H54 (cell line): ENCODE results near the gene DPYD.

Experiments
- DNase-seq: peaks from one replicate; pipeline ENCODE4 v3.0.0; 2011; ENCODE audit warnings: low spot score, mixed read lengths; ENCODE audit not compliant: insufficient read length
- FAIRE-seq: peaks from 3 replicates; lab custom pipeline; 2011; peaks lifted over from hg19 to GRCh38; lab: Jason Lieb, UNC
- POLR2A ChIP-seq: IDR thresholded peaks from 2 replicates; pipeline ENCODE4 v1.6.1; 2011; ENCODE audit warnings: low read depth, mild to moderate bottlenecking, low read length

The DPYD gene

GRCh38 chr1:97920832-97921571 lies at the start of gene DPYD:
TSS of gene DPYD (minus strand) at chr1:97921034. CDS start at chr1:97920922, 112 bp downstream.
- DNase-seq (peak; percentile 63), FAIRE-seq (peak; percentile 95)
- TF ChIP-seq POLR2A: peak; percentile 92

DNA sequence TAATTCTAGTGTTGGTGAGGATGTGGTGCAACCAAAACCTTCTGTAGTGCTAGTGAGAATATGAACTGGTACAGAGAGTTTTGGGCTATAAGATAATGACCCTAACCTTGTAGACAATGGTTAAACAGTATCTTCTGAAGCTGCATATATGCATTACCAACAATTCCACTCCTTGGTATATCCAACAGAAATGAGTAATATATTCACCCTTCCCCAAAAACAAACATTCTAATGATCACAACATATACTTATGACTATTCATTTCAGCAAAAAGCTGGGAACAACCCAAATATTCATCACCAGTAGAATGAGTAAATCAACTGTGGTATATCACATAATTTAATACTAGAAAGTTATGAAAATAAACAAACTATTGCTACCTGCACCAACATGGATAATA lies 39.6 kb upstream of the DPYD start:
- no peak for TF ChIP-seq POLR2A
- FAIRE-seq (peak; percentile 45), DNase-seq (no peak)

DNA sequence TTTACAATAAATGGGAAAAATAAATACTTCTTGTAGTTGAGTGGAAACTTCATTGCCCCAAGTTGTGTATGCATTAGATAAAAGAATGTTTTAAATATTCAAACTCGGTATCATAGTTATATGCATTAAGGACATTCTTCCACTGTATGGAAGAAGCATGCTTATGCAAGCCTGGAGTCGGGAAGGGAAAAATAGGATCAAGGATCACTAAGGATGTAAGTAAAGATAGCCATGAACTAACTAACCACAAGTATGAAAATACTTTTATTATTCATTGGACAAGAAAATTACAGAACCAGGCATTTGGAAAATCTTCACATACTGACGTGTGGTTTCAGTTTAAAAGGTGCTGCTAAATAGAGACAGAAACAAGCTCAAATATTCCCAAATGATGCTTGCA lies 26.9 kb upstream of the DPYD start:
- FAIRE-seq (peak; percentile 33), DNase-seq (no peak)
- no peak for TF ChIP-seq POLR2A

GRCh38 chr1:97943354-97943753 lies 22.5 kb upstream of the DPYD start:
- no peak for DNase-seq
- TF ChIP-seq POLR2A: no peak
- peak; percentile 92 for FAIRE-seq

DNA sequence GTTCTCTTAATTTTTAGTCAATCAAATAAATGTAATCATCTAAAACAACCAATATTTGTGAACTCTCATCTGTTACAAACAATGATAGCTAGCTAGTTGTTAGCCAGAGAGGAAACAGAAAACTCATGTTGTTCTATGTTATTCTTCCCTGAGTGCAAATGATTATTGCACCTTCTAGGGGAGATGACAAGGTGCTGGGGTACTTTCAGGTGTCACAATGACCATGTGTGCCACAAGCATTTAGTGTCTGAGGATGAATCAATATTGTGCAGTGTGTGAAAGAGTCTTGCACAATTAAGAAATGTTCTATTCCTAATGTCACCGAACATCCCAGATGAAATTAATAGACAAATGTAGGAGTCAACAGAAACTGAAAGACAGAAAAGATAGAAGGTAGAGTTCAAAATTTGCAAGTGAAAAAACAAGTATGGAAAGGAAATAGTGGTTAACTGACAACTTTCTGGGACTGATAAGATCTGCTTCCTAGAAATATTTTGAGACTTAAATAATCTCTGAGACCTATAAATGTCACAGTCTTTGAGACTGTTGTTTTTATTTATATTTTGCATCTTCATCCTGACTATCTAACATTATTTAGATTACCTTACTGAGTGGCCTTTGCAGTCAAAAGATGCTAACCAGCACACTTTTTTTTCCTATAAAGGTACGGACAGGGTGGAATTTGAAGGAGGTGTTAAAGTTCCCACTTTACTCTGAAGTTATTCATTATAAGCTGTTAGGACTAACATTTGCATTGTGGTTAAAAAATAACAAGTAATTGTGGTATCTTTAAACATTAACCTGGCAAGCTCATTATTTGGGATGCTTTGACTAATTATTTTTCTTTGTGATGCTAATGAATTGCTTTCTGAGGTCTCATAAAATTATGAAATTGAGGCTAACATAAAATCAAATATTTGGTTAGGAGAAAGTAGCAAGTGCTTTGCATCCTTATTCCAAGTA lies 21.6 kb upstream of the DPYD start:
- TF ChIP-seq POLR2A: no peak
- FAIRE-seq (peak; percentile 38), DNase-seq (no peak)

GRCh38 chr1:97938285-97938642 lies 17.4 kb upstream of the DPYD start:
- TF ChIP-seq POLR2A: no peak
- FAIRE-seq (no peak), DNase-seq (no peak)

DNA sequence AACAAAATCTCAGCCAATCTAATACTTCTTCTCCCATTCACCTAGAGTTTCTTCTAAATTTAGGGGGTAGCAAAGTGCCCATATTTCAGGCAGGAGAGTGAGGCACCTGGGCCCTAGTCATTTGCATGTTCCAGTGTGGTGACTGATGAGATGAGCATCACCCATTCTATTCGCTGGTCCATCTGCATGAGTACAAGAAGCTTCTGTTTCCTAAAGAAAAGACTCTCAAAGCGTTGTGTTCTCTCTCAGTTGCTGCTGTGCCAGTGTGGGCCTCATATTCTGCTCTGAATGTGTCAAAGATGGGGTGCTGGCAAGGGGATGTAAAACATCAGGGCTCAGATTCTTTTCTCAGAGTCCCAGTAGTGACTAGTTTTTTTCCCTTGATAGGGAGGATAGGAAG lies 16.1 kb upstream of the DPYD start:
- no peak for FAIRE-seq

GRCh38 chr1:97934491-97934890 lies 13.7 kb upstream of the DPYD start:
- no peak for TF ChIP-seq POLR2A
- no peak for FAIRE-seq
- no peak for DNase-seq

More for the DNA sequence above, 16.1 kb upstream of the DPYD start:
- TF ChIP-seq POLR2A: no peak
- no peak for DNase-seq

DNA sequence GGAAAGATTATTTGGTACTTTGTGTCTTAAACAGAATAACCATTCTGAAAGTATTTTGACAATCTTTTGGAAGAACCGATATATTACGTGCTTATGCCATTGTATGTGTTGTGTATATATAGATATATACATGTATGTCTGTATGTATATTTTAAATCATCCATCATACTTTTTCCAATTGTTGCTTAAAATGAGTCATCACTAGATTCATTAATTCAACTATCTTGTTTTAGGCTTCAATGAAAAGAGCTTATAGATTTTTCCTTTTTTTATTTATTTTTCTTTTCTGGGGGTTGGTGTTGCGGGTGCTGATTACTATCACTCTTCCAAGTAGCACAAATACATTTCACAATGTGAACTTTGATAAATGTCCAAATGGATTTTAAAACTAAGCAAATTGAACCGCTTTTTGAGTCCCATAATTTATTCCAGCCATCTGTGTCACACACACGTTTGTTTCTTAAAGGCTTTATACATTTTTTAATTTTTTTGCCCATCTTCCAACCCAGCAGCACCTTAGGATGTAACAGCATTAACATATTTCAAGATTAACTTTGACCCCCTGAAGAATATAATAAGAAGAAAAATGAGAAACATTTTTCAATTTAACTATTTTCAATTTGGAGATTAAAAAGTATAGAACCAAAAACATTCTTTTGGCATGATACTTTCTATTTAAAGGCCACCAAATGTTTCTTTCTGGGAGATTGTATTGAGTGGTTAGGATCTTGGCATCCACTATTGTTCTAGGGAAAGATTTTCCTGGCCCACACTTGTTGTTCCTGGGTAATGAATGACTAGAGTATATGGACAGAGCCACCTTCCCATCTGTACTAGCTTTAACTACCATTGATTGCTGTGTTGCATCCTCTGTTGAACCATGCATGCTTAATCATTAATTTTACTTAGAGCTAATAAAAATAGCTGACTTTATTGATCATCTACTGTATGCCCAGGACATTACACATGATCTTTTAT lies 9.3 kb upstream of the DPYD start:
- DNase-seq: no peak
- no peak for TF ChIP-seq POLR2A
- peak; percentile 20 for FAIRE-seq

DNA sequence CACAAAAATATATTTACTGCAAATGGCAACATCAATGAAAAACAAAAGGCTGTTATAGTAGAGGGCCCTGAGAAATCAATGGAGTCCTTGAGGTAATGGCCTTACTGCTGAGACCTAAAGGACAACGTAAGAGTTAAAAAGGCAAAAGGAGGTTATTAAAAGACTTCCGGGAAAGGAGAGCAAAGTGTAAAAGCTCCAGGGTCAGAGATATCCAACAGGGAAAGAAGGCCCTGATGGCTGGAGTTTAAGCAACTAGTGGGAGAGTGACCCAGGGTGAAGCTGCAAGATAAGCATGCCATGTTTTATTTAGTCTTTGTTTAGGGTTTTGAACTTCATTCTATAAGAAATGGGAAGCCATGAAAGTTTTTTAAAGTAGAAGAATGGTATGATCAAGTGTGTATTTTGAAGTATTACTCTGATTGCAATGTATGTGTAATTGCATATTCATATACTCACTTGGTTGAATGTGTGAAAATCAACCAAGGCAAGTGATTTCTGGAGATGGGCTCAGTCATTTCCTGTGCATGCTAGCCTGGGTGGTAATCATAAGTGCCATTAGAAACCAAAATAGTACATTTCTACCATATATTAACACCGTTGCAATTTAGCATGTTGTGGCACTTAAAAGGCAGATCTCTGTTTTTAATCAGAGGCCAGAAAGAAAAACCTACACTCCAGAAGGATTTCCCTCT lies 5.3 kb upstream of the DPYD start:
- no peak for TF ChIP-seq POLR2A
- FAIRE-seq (peak; percentile 57), DNase-seq (no peak)

GRCh38 chr1:97925151-97925550 lies 4.3 kb upstream of the DPYD start:
- FAIRE-seq: peak; percentile 60
- TF ChIP-seq POLR2A: no peak
- DNase-seq: no peak

GRCh38 chr1:97923811-97924210 lies 3.0 kb upstream of the DPYD start:
- TF ChIP-seq POLR2A: no peak
- no peak for DNase-seq
- no peak for FAIRE-seq

- FAIRE-seq (peak; percentile 66), DNase-seq (no peak)
- TF ChIP-seq POLR2A: no peak
These were observed 480 bp downstream of the DPYD start for GRCh38 chr1:97920276-97920831.
